Measurements from ENCODE around the gene LAMP2. TPM values are rescaled to one million over a fixed set of nuclear protein-coding genes. Genes with fewer than 3 reads are reported as not detected.

The LAMP2 gene
- total and polyA plus RNA-seq, 2 of the 4 experiments (the other 2 are of a cell fraction): 78.1 to 129 TPM

DNA sequence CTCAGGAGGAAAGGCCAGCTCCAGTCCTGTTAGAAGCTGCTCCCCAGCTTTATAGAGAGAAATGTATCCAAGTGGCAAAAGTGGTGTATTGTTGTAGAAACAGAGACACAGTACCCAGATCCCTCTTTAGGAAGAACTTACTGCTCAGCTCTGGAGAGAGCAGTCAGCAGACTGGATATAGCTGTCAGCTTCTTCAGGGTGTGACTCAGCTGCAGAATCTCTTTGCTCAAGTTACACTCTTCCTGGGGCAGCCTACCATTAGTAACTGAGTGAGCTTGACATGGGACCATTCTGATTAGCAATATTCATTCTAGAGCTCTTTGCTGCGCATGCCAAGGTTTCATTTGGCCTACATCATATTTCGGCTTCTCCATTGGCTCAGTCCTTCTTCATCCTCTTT is 66.7 kb downstream of the LAMP2 start:
- H3K36me3 ChIP-seq (ENCODE audit: control insufficient read depth, insufficient read depth, low read length): no peaks in the 10 kb centered on the region
- no peak overlapping the region for H3K4ac ChIP-seq (ENCODE audit: low read depth, low read length)
- H3K14ac ChIP-seq (replicated peaks; ENCODE audit: low read depth, low read length): no peak overlapping the region
- no peaks in the 10 kb centered on the region for H4K20me1 ChIP-seq (ENCODE audit: insufficient read depth, low read length)
- no peak overlapping the region for H3K18ac ChIP-seq (ENCODE audit: low read depth, low read length)
- no peak overlapping the region for H3K4me3 ChIP-seq (ENCODE audit: insufficient read depth, low read depth, low read length)
- no peak overlapping the region for H2BK120ac ChIP-seq (ENCODE audit: low read depth, low read length)
- in situ Hi-C loops (cut with MboI; ENCODE audit: low sequenced_read_pairs) (no loop called here), intact Hi-C loops (cut with micrococcal nuclease) (no loop called here), dilution Hi-C loops (cut with HindIII; ENCODE audit: low sequenced_read_pairs, unreplicated experiment) (no loop called here)
- no peak overlapping the region for H2BK5ac ChIP-seq (ENCODE audit: low read depth, low read length, poor library complexity, severe bottlenecking)
- CTCF ChIA-PET: no interaction called here
- no peak overlapping the region for H2AK5ac ChIP-seq (ENCODE audit: low read depth, low read length)
- DNase-seq (no peak), ATAC-seq (ENCODE audit: low read depth) (no peak)
- H2BK15ac ChIP-seq (ENCODE audit: low read depth, low read length): no peak overlapping the region
- H3K79me1 ChIP-seq (ENCODE audit: low read depth in 1 of 2, low read length in 2 of 2): no peaks in the 10 kb centered on the region
- no peak overlapping the region for H4K8ac ChIP-seq (ENCODE audit: low read depth in 2 of 2, low read length in 2 of 2)
- H3K9ac ChIP-seq (ENCODE audit: low read depth, low read length): no peak overlapping the region
- no TSS peak for BruUV-seq (replicated peaks)
- no peak overlapping the region for H2BK20ac ChIP-seq (ENCODE audit: low read depth, low read length)
- no peaks in the 10 kb centered on the region for H3K9me1 ChIP-seq (ENCODE audit: insufficient read depth, low read length)
- no peak overlapping the region for H2AFZ ChIP-seq (replicated peaks; ENCODE audit: low read length, poor library complexity)
- no peak overlapping the region for H3K4me2 ChIP-seq (ENCODE audit: low read depth, low read length)
- no peak overlapping the region for H3K56ac ChIP-seq (ENCODE audit: extremely low read depth, insufficient read depth, low read length)
- no peak overlapping the region for H2AK9ac ChIP-seq (replicated peaks; ENCODE audit: low read depth, low read length, poor library complexity)
- H3K4me1 ChIP-seq (ENCODE audit: control insufficient read depth, insufficient read depth, low read length): no peaks in the 10 kb centered on the region
- no peak overlapping the region for H3K27ac ChIP-seq (ENCODE audit: insufficient read depth, low read length)
- H3K9me3 ChIP-seq (ENCODE audit: control insufficient read depth, insufficient read depth, low read length): no peaks in the 10 kb centered on the region
- no peaks in the 10 kb centered on the region for H3K27me3 ChIP-seq (ENCODE audit: control insufficient read depth, insufficient read depth, low read length)
- H3K23ac ChIP-seq (ENCODE audit: low read depth, low read length): no peak overlapping the region
- no peak overlapping the region for H4K91ac ChIP-seq (ENCODE audit: insufficient read depth, low read depth, low read length)
- TF ChIP-seq, protein P1, sequence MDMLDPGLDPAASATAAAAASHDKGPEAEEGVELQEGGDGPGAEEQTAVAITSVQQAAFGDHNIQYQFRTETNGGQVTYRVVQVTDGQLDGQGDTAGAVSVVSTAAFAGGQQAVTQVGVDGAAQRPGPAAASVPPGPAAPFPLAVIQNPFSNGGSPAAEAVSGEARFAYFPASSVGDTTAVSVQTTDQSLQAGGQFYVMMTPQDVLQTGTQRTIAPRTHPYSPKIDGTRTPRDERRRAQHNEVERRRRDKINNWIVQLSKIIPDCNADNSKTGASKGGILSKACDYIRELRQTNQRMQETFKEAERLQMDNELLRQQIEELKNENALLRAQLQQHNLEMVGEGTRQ (IDR thresholded peaks at IDR 0.05; ENCODE audit: low read depth, low read length): no peak
- TF ChIP-seq RFX5 (IDR thresholded peaks at IDR 0.05; ENCODE audit: low read depth, low read length) (no peak), CHD1 (IDR thresholded peaks at IDR 0.05; ENCODE audit: low read depth, low read length) (no peak), MAFK (IDR thresholded peaks at IDR 0.05; ENCODE audit: low read depth, low read length) (no peak), BHLHE40 (IDR thresholded peaks at IDR 0.05; ENCODE audit: low read depth, low read length) (no peak), MXI1 (IDR thresholded peaks at IDR 0.05; ENCODE audit: borderline replicate concordance, low read depth, low read length) (no peak), NFE2L2 (IDR thresholded peaks at IDR 0.05; ENCODE audit: low read depth, low read length) (no peak), RCOR1 (IDR thresholded peaks at IDR 0.05; ENCODE audit: insufficient replicate concordance, low read length) (no peak), MAZ (IDR thresholded peaks at IDR 0.05; ENCODE audit: borderline replicate concordance, low read depth, low read length) (no peak)
- TF ChIP-seq, protein P2, sequence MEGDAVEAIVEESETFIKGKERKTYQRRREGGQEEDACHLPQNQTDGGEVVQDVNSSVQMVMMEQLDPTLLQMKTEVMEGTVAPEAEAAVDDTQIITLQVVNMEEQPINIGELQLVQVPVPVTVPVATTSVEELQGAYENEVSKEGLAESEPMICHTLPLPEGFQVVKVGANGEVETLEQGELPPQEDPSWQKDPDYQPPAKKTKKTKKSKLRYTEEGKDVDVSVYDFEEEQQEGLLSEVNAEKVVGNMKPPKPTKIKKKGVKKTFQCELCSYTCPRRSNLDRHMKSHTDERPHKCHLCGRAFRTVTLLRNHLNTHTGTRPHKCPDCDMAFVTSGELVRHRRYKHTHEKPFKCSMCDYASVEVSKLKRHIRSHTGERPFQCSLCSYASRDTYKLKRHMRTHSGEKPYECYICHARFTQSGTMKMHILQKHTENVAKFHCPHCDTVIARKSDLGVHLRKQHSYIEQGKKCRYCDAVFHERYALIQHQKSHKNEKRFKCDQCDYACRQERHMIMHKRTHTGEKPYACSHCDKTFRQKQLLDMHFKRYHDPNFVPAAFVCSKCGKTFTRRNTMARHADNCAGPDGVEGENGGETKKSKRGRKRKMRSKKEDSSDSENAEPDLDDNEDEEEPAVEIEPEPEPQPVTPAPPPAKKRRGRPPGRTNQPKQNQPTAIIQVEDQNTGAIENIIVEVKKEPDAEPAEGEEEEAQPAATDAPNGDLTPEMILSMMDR (conservative IDR thresholded peaks at IDR 0.05; ENCODE audit: low read depth, low read length): no peak
- TF ChIP-seq, protein P3, sequence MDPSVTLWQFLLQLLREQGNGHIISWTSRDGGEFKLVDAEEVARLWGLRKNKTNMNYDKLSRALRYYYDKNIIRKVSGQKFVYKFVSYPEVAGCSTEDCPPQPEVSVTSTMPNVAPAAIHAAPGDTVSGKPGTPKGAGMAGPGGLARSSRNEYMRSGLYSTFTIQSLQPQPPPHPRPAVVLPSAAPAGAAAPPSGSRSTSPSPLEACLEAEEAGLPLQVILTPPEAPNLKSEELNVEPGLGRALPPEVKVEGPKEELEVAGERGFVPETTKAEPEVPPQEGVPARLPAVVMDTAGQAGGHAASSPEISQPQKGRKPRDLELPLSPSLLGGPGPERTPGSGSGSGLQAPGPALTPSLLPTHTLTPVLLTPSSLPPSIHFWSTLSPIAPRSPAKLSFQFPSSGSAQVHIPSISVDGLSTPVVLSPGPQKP (IDR thresholded peaks at IDR 0.05; ENCODE audit: borderline replicate concordance, low read depth, low read length): no peak
- WGBS, 2 experiments (ENCODE audit: extremely low coverage in 2 of 2, insufficient read length in 1 of 2): no CpG with 5 or more reads among the region's 2 CpGs
- POLR2A ChIA-PET (ENCODE audit: unreplicated experiment): no interaction called here
- H4K5ac ChIP-seq (ENCODE audit: low read depth, low read length): no peak overlapping the region

Measured in IMR-90 (cell line).